SH-SY5Y (cell line): Measurements from ENCODE around the gene ASH1L.
A peak's percentile ranks its signal among the peaks of the same experiment; 100 is the strongest.

Experiments
- GATA2 ChIP-seq: IDR thresholded peaks from 2 replicates; pipeline ENCODE4 v1.6.1; 2011; ENCODE audit warnings: mild to moderate bottlenecking, low read depth, low read length
- GATA3 ChIP-seq: IDR thresholded peaks from 2 replicates; pipeline ENCODE4 v1.6.1; 2011; ENCODE audit warnings: low read depth, mild to moderate bottlenecking, low read length, moderate library complexity

The ASH1L gene, protein sequence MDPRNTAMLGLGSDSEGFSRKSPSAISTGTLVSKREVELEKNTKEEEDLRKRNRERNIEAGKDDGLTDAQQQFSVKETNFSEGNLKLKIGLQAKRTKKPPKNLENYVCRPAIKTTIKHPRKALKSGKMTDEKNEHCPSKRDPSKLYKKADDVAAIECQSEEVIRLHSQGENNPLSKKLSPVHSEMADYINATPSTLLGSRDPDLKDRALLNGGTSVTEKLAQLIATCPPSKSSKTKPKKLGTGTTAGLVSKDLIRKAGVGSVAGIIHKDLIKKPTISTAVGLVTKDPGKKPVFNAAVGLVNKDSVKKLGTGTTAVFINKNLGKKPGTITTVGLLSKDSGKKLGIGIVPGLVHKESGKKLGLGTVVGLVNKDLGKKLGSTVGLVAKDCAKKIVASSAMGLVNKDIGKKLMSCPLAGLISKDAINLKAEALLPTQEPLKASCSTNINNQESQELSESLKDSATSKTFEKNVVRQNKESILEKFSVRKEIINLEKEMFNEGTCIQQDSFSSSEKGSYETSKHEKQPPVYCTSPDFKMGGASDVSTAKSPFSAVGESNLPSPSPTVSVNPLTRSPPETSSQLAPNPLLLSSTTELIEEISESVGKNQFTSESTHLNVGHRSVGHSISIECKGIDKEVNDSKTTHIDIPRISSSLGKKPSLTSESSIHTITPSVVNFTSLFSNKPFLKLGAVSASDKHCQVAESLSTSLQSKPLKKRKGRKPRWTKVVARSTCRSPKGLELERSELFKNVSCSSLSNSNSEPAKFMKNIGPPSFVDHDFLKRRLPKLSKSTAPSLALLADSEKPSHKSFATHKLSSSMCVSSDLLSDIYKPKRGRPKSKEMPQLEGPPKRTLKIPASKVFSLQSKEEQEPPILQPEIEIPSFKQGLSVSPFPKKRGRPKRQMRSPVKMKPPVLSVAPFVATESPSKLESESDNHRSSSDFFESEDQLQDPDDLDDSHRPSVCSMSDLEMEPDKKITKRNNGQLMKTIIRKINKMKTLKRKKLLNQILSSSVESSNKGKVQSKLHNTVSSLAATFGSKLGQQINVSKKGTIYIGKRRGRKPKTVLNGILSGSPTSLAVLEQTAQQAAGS (N-terminal part only)

DNA sequence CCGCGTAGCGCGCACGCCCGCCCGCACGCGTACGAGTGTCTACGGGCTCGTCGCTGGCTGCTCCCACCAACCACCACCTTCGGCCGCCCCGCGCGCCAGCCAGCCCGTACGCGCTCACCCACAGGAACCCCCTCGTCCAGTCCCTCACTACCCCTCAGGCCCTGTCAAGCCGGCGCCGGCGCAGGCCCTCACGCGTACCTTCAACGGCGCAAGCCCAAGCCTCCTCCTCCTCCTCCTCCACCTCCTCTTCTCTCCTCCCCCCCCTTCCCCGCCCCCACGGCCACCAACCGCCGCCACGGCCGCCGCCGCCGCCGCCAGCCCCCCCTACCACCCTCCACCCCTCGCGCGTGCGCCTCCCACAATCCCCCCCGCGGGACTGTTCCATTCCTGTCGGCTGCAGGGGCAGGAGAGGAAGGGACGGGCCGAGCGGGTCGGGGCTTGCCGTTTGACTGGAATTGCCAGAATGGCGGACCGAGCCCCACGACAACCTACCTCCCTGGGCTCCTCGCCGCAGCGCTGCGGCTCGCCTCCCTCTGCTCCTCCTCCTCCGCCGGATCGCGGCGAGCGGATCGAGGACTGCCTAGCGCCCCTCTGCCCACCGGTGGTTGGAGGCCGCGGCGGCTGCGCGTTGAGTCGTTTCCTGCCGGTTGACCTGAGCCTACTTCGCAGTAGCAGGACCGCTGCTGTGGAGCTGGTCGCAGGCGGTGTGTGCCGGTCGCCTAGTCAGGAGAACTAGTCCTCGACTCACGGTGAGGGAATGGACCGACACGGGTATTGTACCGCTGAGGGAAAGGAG is at the start of gene ASH1L:
TSS of gene ASH1L (minus strand) at position 223 of the 796 bp plus-strand sequence. CDS start 41,284 bp downstream, outside the sequence.
- TF ChIP-seq GATA3 (no peak), GATA2 (0 out of 2 replicates have a peak, but pooled peaks have one; percentile 16)

DNA sequence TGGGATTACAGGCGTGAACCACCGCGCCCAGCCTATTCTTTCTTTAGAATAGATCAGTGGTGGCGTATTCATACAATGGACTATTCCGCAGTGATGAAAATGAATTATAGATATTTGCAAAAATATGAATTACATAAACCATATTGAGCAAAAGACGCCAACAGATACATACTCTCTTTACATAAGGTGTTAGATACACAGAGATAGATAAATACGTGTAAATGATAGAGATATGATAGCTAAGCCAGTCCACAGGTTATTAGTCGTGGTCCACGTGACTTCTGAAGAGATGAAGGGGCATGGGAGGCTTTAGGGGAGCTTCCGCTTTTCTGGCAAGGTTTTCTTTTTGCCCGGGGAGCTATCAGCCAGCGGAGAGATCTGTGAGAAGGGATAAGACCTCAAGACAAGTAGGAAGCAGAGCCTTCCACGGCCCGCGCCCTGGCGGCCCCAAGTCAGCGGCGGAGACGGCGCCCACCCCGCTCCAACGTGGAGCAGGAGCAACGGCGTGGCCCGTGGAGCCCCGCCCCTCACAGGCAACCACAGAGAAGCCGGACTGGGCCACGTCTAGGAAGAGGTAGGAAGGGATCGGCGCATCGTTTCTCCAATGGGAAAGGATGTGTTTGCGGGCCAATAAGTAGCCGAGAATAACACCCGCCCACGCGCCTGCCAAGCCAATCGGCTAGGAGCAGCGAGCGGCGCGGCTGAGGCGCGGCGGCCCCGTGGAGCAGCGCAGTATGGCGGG is 47.1 kb upstream of the ASH1L start, which contains the start of gene MSTO1:
TSS of gene MSTO1 (plus strand) at position 704 of the 742 bp plus-strand sequence. CDS start at position 735, 31 bp downstream.
- TF ChIP-seq GATA2 (0 out of 2 replicates have a peak, but pooled peaks have one; percentile 28), GATA3 (no peak)

DNA sequence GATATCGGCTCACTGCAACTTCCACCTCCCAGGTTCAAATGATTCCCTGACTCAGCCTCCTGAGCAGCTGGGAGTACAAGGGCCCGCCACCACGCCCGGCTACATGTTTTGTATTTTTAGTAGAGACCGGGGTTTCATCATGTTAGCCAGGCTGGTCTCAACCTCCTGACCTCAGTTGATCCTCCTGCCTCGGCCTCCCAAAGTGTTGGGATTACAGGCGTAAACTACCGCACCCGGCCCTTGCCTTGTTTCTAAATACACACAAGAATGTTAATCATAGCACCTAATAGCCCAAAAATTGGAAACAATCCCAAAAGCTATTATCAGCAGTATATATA is 46.3 kb upstream of the ASH1L start:
- TF ChIP-seq GATA2 (no peak), GATA3 (no peak)

DNA sequence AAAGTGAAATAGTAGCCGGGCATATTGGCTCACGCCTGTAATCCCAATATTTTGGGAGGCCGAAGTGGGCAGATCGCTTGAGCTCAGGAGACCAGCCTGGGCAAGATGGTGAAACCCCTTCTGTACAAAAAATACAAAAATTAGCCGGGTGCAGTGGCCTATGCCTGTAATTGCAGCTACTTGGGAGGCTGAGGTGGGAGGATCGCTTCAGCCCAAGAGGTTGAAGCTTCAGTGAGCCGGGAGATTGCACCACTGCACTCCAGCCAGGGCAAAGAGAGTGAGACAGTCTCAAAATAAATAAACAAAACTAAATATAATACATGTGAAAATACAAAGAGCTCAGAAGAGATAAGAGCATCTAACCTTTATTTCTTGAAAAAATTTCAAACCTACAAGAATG is 45.1 kb upstream of the ASH1L start:
- TF ChIP-seq GATA2, result no peak
- TF ChIP-seq GATA3, result no peak

DNA sequence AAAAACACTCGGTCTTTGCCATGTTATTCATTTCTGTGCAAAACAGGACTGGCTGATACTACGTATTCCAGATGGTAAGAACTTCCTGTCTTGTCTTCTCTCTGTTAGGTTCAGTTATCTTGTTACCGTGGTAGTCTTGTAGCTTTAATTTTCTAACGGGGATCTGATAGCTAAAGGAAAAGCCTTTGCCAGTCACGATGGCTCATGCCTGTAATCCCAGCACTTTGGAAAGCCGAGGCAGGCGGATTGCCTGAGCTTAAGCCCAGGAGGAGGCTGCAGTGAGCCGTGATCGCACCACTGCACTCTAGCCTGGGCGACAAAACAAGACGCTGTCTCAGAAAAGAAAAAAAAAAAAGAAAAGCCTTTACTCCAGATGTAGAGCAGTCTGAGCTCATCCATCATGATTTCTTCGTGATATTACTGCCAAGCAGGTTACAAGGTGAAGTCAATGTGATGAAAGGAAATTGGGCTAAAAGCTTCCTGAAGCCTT is 36.3 kb upstream of the ASH1L start:
- TF ChIP-seq GATA3 (no peak), GATA2 (no peak)

DNA sequence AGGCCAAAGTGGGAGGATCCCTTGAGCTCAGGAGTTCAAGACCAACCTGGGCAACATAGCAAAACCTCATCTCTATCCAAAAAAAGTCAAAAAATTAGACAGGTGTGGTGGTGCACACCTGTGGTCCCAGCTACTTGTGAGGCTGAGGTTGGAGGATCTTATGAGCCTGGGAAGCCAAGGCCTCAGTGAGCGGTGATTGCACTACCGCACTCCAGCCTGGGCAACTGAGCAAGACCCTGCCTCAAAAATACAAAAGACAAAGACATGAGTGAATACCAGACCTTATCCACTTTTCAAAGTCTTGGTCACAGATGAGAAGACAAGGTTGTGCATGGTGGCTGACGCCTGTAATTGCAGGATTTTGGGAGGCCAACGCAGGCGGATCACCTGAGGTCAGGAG is 34.3 kb upstream of the ASH1L start:
- TF ChIP-seq GATA3 (no peak), GATA2 (no peak)

DNA sequence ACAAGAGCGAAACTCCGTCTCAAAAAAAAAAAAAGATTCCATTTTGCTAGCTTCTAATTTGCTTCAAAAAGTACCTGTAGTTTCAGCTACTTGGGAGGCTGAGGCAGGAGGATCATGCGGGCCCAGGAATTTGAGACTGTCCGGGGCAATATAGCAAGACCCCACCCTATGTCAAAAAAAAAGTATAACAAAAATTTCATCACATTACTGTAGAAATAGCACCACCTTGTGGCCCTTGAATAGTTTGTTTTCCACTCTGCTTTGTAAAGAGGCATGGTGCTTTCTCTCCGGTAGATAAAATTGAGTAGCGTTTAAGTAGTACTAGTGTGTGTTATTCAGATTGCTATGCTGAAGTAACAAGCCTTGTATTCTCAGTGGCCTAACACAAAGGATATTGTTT is 29.2 kb upstream of the ASH1L start:
- TF ChIP-seq GATA3, result no peak

DNA sequence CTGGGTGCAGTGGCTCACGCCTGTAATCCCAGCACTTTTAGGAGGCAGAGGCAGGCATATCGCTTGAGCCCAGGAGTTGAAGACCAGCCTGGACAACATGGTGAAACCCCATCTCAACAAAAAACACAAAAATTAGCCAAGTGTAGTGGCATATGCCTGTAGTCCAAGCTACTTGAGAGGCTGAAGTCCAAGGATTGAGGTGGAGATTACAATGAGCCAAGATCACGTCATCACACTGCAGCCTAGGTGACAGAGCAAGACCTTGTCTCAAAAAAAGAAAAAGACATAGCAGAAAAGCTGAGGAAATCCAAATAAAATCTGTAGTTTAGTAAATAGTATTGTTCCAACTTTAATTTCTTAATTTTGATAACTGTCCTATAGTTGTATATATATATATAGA is 11.5 kb upstream of the ASH1L start:
- TF ChIP-seq GATA2, result no peak
- no peak for TF ChIP-seq GATA3

DNA sequence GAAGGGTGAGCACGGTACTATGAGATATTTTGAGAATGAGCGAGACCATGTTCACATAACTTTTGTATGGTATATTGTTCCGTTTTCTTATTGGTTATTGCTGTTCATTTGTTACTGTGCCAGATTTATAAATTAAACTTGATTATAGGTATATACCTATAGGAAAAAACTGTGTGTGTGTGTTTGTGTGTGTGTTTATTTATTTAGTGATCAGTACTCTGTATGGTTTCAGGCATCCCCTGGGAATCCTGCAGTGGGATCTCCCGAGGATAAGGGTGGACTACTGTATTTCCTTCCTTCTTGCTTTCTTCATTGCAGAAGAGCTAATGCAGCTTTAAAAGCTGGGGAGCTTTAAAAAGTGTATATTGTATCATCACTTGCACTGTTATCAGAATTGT is 8.0 kb upstream of the ASH1L start:
- TF ChIP-seq GATA3, result no peak
- no peak for TF ChIP-seq GATA2

DNA sequence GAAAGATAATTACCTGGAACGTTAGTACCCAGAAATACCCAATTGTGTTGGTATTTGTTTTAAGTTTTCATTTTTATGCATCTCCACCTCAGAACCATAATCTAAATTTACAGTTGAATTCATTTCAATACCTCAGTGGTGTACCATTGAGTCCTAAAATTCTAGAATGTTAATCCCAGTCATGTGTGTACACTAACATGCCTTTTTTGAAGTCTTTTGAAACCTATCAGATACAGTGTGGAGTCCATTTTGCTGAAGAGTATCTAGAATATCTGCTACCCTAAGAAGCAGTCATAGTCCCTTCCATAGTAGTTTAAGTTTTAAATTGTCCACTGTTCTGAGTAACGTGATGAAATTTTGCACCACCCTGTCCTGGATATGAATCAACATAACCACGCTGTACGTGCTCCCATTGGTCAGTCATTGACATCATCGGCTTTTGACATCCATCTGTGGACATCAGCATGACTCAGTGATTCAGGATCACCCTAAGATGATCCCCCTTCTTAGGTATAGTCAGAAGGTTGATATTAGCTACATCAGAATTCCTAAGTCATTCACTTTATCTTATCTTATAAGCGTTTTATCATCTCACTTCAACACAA is 7.5 kb upstream of the ASH1L start:
- no peak for TF ChIP-seq GATA2
- TF ChIP-seq GATA3, result no peak

DNA sequence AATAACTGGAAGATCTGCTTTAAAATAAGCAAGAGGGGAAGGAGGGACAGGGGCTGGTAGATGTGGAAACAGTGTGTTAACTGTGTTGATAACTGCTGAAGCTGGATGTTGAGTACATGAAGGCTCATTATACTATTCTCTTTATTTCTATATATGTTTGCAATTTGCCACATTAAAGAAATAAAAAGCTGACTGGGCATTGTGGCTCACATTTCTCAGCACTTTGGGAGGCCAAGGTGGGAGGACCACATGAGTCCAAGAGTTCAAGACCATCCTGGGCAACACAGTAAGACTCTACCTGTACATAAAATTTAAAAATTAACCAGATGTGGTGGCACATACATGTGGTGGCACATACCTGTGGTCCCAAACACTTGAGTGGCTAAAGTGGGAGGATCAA is 6.7 kb downstream of the ASH1L start:
- TF ChIP-seq GATA2 (no peak), GATA3 (no peak)

DNA sequence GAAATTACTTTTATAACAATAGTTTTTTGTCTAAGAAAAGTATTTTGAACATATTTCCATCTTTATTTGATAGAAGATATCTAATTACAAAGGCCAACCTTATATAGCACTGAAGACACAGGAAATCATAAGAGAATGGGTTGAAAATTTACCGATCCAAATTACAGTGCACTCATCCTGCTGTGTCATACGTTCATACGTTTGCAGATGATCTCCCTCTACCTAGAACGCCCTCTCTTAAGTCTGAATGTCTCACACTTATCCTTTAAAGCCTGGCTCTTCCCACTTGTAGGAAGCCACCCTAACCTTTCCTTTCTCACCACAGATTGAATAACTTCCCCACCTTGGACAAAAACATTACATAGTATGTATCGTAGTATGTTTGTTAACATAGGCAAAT is 9.3 kb downstream of the ASH1L start:
- TF ChIP-seq GATA2 (no peak), GATA3 (no peak)
